ENCODE measurements around the gene RPL10.

RPL10 gene

DNA sequence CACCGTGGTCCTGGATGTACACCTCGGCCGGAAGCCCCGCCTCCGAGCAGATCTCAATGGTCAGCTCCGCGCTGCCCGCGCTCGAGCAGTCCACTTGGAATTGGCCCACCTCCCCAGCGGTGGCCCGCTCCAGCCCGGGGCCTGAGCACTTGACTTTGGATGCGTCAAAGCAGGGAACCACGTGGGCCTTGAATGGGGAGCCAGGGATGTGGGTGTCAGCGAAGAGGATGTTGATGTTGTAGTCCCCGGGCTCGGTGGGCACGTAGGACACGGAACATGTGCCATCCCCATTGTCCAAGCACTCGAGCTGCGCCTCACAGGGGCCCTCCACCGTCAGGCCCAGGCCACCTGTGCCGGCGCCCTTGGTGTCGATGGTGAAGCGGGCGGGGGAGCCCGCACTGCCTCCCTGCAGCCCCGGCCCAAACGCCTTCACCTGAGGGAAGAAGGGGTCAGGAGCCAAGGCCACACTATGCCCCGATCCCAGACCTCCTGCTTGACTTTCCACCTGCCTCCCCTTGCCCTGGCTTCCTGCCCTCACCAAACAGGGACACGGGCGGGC lies 37.9 kb upstream of the RPL10 start:
- intact Hi-C loops (cut with DNase I) = no loop called here
- DNase-seq = no peak

DNA sequence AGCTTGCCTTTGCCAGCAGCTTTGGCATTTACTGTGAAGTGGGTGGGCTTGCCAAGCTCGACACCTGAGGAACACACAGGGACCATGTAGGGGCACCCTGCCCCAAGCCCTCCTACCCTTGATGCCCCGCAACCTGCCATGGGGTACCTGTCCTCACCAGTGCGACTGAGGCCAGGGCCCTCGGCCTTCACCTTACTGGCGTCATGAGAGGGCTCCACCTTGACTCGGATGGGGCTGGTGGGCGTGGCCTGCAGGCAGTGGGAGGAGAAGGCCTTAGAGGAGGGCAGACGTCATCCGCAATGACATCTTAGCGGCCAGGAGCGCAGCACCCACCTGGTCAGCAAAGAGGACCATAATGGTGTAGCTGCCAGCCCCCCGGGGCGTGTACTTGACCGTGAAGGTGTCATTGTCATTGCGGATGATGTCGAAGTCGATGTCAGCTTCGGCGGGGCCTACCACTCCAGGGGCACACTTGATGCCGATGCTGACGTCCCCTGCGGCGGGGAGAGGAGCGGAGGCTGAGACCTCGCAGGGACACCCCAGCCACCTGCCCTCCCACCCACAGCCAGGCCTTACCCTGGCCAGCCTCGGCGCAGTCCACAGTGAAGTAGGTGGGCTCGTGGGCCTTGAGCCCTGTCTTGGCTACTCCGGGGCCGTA lies 36.0 kb upstream of the RPL10 start:
- intact Hi-C loops (cut with DNase I) = no loop called here
- DNase-seq = no peak

DNA sequence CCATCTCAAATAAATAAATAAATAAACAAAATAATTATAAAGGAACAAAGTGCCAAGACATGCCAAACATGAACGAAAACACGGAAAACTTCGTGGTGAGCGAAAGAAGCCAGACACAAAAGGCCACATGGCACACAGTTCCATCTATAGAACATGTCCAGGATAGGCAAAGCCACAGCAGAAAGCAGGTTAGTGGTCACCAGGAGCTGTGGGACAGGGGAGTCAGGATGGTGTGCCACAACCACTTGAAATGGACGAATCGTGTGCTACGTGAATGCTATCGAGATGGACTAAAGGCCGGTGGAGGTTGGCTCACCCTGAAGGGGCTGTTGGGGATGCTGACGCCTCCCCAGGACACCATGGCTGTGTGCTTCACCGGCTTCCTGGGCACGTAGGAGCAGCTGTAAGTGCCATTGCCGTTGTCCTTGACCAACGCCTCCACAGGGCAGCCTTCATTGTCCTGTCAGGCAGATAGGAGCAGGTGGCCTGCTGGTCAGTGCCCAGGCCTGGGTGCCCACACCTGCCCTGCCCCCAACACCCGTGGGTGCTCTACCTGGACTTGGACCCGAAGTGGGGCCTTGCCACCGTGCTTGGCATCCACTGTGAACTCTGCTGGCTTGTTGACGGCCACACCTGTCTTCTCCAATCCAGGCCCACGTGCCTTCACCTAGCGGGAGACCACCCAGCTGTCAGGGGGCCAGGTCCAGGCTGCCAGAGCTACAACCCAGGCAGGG lies 34.3 kb upstream of the RPL10 start:
- intact Hi-C loops (cut with DNase I) = no loop called here
- no peak for DNase-seq

DNA sequence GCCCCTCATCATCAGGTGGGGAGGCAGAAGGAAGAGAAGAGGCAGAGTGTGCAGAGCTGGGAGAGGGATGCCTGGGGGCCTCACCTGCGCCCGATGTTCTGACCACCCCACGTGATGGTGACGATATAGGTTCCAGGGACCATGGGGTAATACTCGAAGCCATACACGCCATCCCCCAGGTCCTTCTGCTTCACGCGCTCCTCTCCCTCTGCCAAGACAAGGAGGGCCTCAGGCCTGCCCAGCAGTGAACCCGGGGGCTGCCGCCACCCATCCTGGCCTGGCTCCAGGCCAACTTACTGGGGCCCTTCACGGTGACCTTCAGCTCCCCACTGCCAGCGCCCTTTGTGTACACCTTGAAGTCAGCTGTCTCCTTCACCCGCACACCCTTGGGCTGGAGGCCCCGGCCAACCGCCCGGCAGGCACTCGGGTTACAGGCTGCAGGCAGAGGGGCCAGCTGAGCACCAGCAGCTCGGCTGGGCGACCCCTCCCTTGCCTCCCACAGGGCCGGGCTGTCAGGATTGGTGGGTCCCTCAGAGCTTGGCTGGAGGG lies 33.1 kb upstream of the RPL10 start:
- no peak for DNase-seq
- intact Hi-C loops (cut with DNase I) = no loop called here

DNA sequence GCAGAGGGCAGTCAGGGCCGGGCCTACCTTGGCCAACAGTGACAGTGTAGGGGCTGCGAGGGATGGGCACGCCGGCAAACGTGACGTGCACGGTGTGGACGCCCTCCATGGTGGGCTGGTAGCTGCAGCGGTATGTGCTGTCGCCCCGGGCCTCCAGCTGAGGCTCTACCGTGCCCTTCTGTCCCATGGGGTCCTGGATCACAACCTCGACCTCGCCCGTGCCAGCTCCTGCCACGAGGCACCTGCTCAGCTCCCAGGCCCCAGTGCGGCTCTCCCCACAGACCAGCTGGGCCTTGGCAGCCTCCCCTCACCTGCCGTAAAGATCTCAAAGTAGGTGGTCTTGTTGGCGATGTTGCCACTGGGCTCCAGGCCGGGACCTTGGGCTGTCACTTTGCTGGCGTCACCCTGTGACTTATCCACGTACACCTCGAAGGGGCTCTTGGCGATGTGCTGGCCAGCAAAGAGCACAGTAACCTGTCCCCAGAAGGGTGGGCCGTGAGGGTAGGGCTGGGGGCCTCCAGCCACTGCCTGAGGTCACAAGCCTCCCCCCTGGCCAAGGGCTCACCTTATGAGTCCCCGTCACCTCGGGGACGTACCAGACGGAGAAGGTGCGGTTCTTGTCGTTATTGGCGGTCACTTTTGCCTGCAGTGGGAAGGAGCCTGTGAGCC lies 32.0 kb upstream of the RPL10 start:
- intact Hi-C loops (cut with DNase I) = no loop called here
- no peak for DNase-seq

DNA sequence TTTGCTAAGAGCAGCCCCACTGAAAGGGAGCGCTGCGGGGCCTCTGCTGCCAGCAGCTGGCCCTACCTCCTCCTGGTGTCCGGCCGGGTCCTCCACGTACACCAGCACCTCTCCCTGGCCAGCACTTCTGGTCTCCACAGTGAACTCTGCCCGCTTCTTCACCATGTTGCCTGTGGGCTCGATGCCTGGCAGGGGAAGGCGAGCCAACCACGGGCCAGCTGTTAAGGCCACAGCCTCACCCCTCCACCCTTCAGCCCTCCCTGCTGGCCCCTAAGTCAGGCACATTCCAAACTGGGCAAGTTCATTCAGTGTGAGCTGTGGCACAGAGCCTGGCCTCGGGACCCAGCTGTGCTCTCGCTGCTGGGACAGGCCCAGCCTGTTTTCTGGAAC lies 31.5 kb upstream of the RPL10 start:
- DNase-seq = peak in 5 of 10 donors; percentile 10 to 85 (median 37)
- intact Hi-C loops (cut with DNase I) = no loop called here

DNA sequence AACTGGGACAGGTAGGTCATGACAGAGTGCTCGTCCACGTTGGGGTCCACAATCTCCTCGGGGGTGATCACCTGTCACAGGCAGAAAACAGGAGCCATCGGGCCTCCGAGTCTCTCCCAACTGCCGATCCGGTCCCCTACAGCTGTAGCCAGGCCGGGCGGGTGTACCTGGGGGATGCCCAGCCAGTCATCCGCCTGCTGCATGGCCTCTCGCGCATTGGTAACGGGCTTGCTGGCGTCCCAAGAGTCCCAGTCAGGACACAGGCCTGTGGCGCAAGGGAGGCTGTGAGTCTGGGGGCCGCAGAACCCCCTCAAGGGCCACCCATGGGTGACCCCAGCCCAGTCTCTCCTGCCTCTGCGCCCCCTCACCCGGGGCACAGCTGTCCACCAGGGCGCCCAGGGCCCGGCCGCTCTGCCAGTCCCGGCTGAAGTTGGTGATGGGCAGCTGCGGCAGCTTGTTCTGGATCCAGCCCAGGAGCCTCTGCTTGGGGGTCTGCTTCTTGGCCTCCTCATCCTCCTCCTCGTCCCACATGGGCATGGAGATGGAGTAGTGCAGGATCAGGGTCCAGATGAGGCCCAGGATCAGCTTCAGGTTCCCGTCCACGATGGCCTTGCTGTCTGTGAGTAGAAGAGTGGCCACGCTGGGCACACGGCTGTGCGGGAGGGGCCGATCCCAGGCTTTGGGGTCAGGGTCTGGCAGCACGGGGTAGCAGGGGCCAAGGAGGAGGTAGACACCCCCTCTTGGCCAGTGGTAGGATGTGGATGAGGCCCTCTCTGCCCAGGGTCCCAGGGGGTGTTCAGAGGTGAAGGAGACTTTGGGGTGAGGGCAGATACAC lies 30.5 kb upstream of the RPL10 start:
- no peak for DNase-seq
- intact Hi-C loops (cut with DNase I) = no loop called here

DNA sequence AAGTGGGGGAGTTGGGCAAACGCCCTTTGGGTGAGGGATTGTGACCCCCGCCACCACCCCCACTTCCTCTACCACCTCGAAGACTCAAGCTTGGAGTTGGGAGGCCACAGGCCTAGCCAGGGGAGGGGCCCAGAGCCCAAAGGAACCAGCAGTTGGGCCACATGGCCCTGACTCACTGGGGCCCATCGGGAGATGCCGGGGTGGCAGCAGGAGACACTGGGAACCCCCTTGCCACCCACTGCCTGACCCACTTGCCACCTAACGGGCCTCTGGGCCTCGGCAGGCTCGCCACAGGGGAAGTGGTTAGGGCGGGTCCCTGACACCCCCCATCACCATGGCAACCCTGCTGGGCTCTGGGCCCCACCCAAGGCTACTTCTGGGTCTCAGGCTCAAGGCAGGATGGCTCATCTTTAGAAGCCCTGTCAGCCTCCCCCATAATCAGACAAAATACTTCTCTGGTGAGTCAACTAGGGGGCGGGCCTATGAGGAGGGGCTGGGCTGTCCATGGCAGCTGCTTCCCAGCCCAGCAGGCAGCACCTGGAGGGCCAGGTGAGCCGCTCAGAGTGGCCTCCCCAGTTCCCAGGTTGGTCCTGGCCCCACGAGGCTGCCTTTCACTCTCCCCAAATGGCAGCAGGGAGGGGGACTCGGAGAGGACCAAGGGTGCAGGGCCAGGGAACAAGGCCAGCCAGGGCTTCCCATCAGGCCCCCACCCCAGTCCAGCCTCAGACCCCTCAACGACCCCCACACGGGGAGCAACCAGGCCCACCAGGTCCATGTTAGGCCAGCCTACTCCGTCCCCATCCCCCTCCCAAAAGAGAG lies 29.3 kb upstream of the RPL10 start:
- no peak for DNase-seq
- intact Hi-C loops (cut with DNase I) = no loop called here

DNA sequence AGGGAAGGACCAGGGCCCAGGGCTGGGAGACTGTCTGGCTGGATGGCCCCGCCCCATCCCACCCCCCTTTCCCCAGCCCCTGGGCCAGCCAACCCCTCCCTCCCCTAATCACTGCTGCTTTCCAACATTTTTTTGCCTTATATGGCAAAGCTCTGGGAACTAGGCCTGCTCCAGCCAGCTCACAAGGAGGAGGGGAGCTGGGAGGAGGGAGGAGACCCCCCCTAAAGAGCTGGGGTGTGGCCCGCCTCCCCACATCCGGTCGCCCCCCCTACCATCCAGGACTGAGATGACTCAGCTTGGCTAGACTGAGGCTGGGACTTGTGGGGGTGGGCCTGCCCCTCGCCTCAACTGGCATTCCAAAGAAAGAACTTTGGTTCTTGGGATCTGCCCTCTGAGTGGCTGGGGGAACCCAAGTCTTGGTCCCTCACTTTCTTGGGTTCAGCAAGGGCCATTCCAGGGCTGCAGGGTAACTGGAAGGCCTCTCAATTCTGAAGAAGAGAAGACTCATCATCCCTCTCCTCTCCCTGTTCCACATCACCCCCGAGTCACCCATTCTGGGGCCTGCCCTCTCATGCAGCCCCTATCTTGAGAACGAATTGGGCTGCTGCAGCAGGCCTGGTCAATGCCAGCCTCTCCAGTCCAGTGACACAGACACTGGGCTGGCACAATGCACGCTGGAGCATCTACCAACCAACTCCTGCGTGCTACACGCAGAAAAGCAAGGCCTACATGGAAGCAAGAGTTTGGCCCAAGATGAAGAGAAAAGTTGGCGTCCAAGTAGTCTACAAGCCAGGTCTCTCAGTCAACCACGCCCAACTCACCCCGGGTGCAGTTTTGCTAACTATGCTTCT lies 28.5 kb upstream of the RPL10 start:
- peak in 5 of 10 donors; percentile 14 to 88 (median 38) for DNase-seq
- intact Hi-C loops (cut with DNase I) = no loop called here

DNA sequence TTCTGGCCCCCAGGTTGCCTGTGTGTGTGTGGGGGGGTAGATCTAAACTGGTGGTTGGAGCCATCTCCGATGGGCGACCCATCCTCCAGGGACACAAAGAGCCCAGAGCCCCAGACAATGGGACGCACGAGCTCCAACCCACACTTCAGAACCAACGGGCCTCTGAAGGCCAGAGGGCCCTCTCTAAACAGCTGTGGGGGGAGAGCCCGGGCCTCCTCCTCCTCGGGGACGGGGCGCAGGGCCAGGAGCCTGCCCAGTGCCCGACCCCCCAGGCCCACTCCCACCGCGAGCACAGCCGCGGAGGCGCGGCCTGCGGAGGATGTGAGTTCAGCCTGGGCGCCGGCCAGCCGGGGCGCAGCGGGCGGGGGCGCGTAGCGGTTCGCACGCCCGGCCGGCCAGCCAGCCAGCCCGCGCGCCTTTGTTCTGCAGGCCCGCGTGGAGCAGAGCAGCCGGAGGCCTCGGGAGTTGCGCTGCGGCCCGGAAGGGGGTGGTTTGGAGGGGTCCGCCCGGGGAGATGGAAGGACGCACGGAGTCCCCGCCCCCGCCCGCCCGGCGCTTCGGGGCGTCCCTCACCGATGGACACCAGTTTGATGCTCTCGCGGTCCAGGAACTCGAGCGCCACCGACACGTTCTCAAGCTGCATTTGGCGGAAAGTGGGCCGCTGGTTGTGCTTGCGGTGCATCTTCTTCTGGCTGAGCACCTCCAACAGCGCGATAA lies 27.7 kb upstream of the RPL10 start:
- intact Hi-C loops (cut with DNase I) = no loop called here
- DNase-seq = peak in 2 of 10 donors; percentile 41 to 84

DNA sequence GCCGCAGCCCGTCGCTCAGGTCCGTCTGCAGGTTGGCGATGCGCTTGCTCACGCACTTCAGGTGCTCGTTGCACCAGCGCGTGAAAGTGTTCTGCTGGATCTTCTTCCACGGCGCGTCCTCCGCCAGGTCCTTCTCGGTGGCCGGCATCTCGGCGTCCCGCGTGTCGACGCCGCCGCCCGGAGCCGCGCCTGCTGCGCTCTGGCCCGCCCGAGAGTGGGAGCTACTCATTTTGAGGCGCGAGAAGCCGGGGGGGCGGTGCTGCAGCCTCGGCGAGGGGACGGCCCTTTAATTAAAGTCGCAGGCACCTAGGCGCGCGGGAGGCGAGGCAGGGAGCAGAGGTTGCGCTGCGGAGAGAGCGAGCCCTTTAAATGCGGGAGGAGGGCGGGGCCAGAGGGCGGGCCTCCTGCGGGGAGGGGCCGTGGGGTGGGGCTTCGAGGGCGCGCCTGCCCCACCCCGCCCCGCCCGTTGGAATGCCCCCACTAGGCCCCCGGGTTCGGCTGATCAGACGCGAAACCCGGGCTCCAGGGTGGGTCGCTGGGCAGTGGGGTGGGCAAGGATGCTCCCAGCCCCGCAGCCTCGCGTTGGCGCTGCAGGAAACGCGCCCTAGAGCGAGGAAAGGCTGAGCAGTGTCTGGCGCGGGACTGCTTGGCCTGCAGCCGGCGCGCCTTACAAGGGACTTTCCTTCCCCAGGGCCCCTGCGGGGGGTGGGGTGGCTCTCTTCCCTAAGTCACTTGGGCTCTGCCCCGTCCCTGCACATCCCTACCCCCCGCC lies 27.0 kb upstream of the RPL10 start:
- intact Hi-C loops (cut with DNase I) = no loop called here

DNA sequence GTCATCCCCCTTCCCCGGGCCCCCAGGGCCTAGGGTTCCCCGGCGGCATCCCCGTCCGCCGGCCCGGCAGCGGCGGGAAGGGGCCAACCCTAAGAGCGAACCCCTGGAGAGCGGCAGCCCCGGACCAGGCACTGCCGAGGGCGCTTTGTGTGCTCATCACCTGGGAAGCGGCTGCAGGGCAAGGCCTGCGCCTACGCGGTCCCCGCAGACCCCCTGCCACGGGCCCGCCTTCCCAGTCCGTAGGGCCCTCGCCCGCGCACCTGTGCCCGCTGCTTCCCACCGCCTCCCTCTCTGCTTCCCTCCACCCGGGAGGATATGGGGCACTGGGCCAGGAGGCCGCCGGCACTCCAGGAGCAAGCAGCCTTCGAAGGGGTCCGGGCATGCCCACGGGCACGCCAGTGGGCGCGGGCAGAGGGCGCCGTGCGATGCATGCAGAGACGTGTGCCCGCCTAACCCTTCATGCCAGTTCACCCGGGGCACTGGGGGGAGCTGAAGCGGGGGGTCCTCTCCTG lies 26.3 kb upstream of the RPL10 start:
- peak in 1 of 10 donors; percentile 87 for DNase-seq
- intact Hi-C loops (cut with DNase I) = no loop called here

More for the DNA sequence above, 27.0 kb upstream of the RPL10 start:
- DNase-seq = peak; percentile 81 to 99 (median 91)

DNA sequence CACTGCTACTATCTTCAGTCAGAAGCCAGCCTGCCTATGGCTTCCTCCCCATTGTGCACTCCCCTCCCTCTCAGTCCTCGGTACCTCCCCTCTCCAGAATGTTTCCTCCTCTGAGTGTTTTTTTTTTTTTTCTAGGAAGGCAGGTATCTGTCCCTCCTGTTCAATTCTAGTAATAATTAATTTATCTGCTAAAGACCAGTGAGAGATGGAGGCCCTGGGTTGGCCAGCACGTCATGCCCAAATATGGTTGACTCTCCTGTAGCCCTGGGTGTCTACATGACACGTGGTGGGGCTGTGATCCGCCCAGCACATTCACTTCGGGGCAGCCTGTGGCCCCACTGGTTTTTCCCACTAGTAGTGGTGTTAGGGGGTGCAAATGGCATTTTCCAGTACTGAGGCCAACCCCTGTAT lies 25.6 kb upstream of the RPL10 start:
- intact Hi-C loops (cut with DNase I) = no loop called here
- DNase-seq = no peak

DNA sequence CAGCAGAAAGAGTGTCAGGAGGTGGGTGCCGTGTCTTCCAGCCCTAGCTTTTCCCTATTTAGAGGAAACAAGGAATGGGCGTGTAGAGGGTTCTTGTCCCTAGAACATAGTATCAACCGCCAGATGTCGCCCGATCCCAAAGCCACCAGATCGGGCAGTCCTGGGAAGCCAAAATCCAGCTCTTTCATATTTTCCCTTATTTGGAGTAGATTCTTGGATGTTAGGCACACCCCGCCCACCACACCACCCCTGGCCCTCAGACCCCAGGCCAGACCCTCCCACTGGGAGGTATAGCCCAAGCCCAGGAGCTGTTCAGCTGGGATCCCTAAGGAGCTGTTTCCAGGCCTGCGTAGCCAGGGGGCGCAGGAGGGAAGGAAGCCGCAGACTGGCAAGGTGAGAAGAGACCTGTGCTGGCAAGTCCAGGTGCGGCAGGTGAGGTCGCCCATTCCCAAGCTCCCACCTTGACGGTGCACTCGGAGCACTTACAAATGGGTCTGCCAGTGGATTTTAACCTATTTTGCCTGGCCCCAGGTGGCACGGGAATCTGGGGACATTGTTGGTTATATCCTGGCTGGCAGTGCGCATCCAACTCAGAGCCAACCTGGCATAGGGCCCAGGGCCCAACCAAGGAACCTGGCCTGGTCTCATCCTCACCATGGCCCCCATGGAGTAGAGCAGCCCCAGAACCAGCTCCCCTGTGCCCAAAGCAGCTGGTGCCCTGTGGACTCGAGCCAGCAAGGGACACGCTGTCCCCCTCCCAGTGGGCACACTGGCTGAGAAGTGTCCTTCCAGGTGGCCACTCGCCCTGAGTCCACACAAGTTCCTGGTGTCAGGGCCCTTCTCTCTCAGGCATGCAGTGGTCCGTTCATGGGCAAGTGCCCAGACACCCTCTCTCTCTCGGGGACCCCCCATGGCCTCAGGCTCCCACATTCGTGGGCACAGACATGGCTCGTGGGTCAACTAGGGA lies 24.6 kb upstream of the RPL10 start:
- intact Hi-C loops (cut with DNase I) = no loop called here
- DNase-seq = peak in 6 of 10 donors; percentile 43 to 91 (median 54)

DNA sequence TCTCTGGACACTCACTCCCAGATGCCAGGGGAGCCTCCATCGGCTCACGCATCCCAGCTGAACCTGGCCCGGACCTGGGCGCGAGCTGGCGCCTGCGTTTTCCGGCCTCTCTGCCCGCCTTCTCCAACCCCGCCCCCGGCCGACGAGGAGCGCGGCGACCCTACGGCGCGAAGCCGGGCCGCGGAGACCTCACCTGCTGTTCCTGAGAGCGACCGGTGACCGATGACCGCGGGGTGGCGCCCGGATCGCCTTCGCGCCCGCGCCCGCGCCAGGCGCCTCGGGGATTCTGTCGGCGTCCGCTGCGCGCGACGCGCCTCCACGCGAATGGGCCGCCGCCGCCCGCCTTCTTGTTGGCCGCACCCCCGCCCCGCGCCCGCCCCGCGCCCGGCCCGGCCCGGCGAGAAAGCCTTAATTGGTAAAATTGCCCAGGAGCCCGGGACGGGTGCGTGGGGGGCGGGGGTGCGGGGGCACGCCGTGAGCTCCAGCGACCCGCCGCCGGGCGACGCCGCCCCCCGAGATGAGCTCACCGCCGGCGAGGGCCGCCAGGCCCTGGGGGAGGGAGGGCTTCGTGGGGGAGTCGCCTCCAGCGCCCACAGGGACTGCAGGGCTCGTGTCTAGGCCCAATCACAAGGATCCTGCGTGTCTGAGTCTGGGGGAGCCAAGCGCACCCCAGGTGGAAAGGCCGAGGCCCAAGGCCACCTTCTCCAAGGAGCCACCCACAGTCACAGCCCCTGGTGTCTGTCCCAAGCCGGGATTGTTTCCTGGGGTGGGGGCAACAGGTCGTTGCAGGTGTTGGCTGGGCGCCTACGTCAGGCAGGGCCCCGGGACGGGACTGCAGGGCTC lies 23.6 kb upstream of the RPL10 start, which contains the start of gene FLNA:
Gene FLNA, minus strand, starts transcription at position 322 of the 843 bp plus-strand sequence. CDS start 3,389 bp downstream, outside the sequence.
- intact Hi-C loops (cut with DNase I) = no loop called here
- DNase-seq = peak in 2 of 10 donors; percentile 43 to 88
